GM21515 (cell line): ENCODE data around the gene GUCY2F.

Experiments used
- ATAC-seq: cut with Tn5 transposase; IDR thresholded peaks from one replicate; pipeline ENCODE4 v1.9.1; 2021; ENCODE audit not compliant: unreplicated experiment

GUCY2F gene

DNA sequence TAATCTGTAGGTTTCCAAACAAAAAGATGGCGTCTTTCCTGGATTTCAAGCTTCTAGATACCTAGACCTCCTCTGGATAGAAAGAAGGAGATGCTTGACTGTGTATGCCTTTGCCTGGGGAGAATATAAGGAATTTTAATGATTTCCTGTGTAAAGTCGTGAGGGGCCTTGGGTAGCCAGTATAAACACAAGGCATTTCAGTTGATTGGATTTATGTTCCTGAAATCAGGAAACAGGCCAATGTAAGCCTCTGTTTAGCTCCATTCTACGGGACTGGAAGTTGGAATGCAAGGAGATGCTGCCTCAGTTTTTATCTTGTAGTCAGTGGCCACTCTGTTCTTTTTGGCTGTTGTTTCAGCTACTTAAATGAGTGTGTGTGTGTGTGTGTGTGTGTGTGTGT is 137.2 kb downstream of the GUCY2F start:
- no peak for ATAC-seq

DNA sequence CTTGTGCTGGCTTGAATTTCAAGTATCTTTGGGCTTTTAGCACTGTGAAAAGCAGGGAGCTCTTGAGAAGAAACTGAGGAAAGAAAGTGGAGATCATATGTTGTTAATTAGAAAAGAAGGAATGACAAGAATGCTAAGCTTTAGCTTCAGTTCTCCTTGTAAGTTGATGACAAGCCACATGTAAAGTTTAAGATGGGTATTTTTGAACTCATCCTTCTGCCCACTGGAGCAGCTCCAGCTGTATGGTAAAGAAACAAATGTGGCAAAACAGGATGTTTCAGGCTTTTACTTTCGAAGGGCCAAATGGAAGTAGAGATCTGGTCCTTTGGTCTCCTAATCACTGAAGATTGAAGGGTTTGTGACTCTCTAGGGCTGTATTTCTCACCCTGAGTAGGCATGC is 137.8 kb downstream of the GUCY2F start:
- ATAC-seq, result no peak

DNA sequence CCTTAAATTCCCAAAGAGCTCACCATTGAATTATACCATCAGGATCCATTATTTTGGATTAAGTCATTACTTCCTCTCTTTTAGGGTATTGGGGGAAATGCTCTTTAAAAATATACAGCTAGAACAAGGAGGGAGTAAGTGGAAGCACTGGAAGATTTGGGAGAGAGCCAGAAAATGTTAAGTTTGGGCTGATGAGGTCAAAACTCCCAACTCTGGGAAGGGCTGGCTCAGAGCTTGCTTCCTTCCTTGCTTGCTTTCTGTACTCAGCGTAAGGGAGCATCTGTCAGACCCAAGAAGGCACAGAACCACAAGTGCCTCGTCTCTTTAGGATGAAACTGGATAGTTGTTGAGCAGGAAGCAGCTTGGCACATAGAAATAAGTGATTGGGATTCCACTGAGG is 138.2 kb downstream of the GUCY2F start:
- no peak for ATAC-seq

DNA sequence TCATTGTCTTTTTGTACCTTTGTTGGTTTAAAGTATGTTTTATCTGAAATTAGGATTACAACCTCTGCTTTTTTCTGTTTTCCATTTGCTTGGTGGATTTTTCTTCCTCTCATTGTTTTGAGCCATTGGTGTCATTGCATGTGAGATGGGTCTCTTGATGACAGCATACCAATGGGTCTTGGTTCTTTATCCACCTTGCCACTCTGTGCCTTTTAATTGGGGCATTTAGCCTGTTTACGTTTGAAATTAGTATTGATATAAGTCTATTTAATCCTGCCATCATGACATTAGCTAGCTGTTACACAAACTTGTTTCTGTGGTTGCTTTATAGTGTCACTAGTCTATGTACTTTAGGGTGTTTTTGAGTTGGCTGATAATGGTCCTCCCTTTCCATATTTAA is 145.7 kb downstream of the GUCY2F start:
- no peak for ATAC-seq

DNA sequence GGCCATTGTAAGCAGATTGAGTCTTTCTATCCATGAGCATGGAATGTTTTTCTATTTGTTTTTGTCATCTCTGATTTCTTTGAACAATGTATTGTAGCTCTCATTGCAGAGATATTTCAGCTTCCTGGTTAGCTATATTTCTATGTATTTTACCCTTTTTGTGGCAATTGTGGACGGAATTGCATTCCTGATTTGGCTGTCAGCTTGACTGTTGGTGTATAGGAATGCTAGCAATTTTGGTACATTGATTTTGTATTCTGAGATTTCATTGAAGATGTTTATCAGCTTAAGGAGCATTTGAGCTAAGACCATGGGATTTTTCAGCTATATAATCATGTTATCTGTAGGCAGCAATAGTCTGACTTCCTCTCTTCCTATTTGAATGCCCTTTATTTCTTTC is 154.6 kb downstream of the GUCY2F start:
- no peak for ATAC-seq
